ENCODE data around the gene SLC11A2.
"Not testable (repeated sequence)": the region's sequence is repeated elsewhere in the genome, so short reads cannot be mapped to it uniquely, and the experiment has no call there.

The SLC11A2 gene

GRCh38 chr12:50947933-50948626, 78.1 kb downstream of the SLC11A2 start:
- no peak for DNase-seq (ENCODE audit: low read depth)

GRCh38 chr12:50937653-50938052, 88.5 kb downstream of the SLC11A2 start:
- no peak for DNase-seq (ENCODE audit: low read depth)

- DNase-seq (ENCODE audit: low read depth), result no peak
Measured at GRCh38 chr12:50936821-50937530, 89.2 kb downstream of the SLC11A2 start.

GRCh38 chr12:50934981-50935807, 91.0 kb downstream of the SLC11A2 start:
- DNase-seq (ENCODE audit: low read depth), result peak; percentile 92

- DNase-seq (ENCODE audit: low read depth), result peak; percentile 68
Measured at GRCh38 chr12:50934371-50934851, 91.8 kb downstream of the SLC11A2 start.

- DNase-seq (ENCODE audit: low read depth), result peak; percentile 75
Measured at GRCh38 chr12:50933459-50934124, 92.6 kb downstream of the SLC11A2 start.

GRCh38 chr12:50932787-50933280, 93.3 kb downstream of the SLC11A2 start:
- peak; percentile 59 for DNase-seq (ENCODE audit: low read depth)

GRCh38 chr12:50930477-50930876, 95.7 kb downstream of the SLC11A2 start:
- not testable (repeated sequence) for DNase-seq (ENCODE audit: low read depth)

- DNase-seq (ENCODE audit: low read depth), result no peak
Measured at GRCh38 chr12:50929831-50930230, 96.4 kb downstream of the SLC11A2 start.

All from amniotic epithelial cell (primary cell).